Measurements from ENCODE around the gene INTS1. TPM values are rescaled to one million over a fixed set of nuclear protein-coding genes. Genes with fewer than 3 reads are reported as not detected.

Gene INTS1
- polyA plus RNA-seq, 3 donors = 5.5 to 64.3 (median 7.3) TPM

- no peak for DNase-seq
- Mint-ChIP-seq H3K4me1 (no peaks in the 10 kb centered on the region), H3K9me3 (no peaks in the 10 kb centered on the region)
These were observed 54.7 kb downstream of the INTS1 start for GRCh38 chr7:1449501-1449900.

GRCh38 chr7:1448958-1449357, 55.2 kb downstream of the INTS1 start:
- H3K9me3 Mint-ChIP-seq = no peaks in the 10 kb centered on the region
- Histone ChIP-seq H3K4me1 (ENCODE audit: control insufficient read depth in 1 of 2, insufficient read depth in 2 of 2, low read length in 2 of 2) (no peaks in the 10 kb centered on the region), H3K27ac (ENCODE audit: low read depth in 1 of 2, low read length in 2 of 2) (no peak overlapping the region), H3K79me2 (ENCODE audit: insufficient read depth, low read length) (no peaks in the 10 kb centered on the region), H2AFZ (ENCODE audit: insufficient read depth, low read depth, low read length, poor library complexity, severe bottlenecking) (no peak overlapping the region), H3K4me2 (replicated peaks; ENCODE audit: extremely low read depth, low read length, poor library complexity, severe bottlenecking) (no peak overlapping the region), H3K27me3 (ENCODE audit: control insufficient read depth in 2 of 2, insufficient read depth in 2 of 2, low read length in 2 of 2) (no peaks in the 10 kb centered on the region), H3K4me3 (replicated peaks in 1 of 3; ENCODE audit: low read depth in 2 of 3, low read length in 3 of 3) (no peak overlapping the region), H3K36me3 (replicated peaks in 1 of 2; ENCODE audit: control insufficient read depth in 1 of 2, insufficient read depth in 2 of 2, low read length in 2 of 2) (no peaks in the 10 kb centered on the region), H3K9me3 (replicated peaks in 1 of 2; ENCODE audit: control insufficient read depth in 1 of 2, insufficient read depth in 1 of 2, low read length in 2 of 2) (no peaks in the 10 kb centered on the region), H3K9ac (ENCODE audit: insufficient read depth, low read length, poor library complexity, severe bottlenecking) (no peak overlapping the region), H4K20me1 (ENCODE audit: insufficient read depth, low read length) (no peaks in the 10 kb centered on the region)
- no peaks in the 10 kb centered on the region for H3K27me3 Mint-ChIP-seq (ENCODE audit: low read depth in 3 of 3)
- H3K27ac Mint-ChIP-seq = no peak overlapping the region
- H3K4me1 Mint-ChIP-seq = no peaks in the 10 kb centered on the region
- DNase-seq = no peak
- intact Hi-C loops (cut with micrococcal nuclease) = no loop called here
- WGBS (ENCODE audit: insufficient coverage) = 98% methylated on average over 8 of the region's 14 CpGs
- no peak for TF ChIP-seq CTCF (IDR thresholded peaks at IDR 0.05)
- no peaks in the 10 kb centered on the region for H3K36me3 Mint-ChIP-seq
- H3K4me3 Mint-ChIP-seq = no peak overlapping the region

More at GRCh38 chr7:1449501-1449900, 54.7 kb downstream of the INTS1 start:
- no peak for TF ChIP-seq CTCF (IDR thresholded peaks at IDR 0.05)
- Histone ChIP-seq H3K4me1 (ENCODE audit: control insufficient read depth in 1 of 2, insufficient read depth in 2 of 2, low read length in 2 of 2) (no peaks in the 10 kb centered on the region), H3K4me3 (replicated peaks in 1 of 3; ENCODE audit: low read depth in 2 of 3, low read length in 3 of 3) (no peak overlapping the region), H2AFZ (ENCODE audit: insufficient read depth, low read depth, low read length, poor library complexity, severe bottlenecking) (no peak overlapping the region), H3K79me2 (ENCODE audit: insufficient read depth, low read length) (no peaks in the 10 kb centered on the region), H4K20me1 (ENCODE audit: insufficient read depth, low read length) (no peaks in the 10 kb centered on the region), H3K27me3 (ENCODE audit: control insufficient read depth in 2 of 2, insufficient read depth in 2 of 2, low read length in 2 of 2) (no peaks in the 10 kb centered on the region), H3K9ac (ENCODE audit: insufficient read depth, low read length, poor library complexity, severe bottlenecking) (no peak overlapping the region), H3K9me3 (replicated peaks in 1 of 2; ENCODE audit: control insufficient read depth in 1 of 2, insufficient read depth in 1 of 2, low read length in 2 of 2) (no peaks in the 10 kb centered on the region), H3K27ac (ENCODE audit: low read depth in 1 of 2, low read length in 2 of 2) (no peak overlapping the region), H3K36me3 (replicated peaks in 1 of 2; ENCODE audit: control insufficient read depth in 1 of 2, insufficient read depth in 2 of 2, low read length in 2 of 2) (no peaks in the 10 kb centered on the region), H3K4me2 (replicated peaks; ENCODE audit: extremely low read depth, low read length, poor library complexity, severe bottlenecking) (no peak overlapping the region)
- H3K27ac Mint-ChIP-seq = no peak overlapping the region
- H3K27me3 Mint-ChIP-seq (ENCODE audit: low read depth in 3 of 3) = no peaks in the 10 kb centered on the region
- WGBS (ENCODE audit: insufficient coverage) = 87% methylated on average over 13 of the region's 13 CpGs
- no peak overlapping the region for H3K4me3 Mint-ChIP-seq
- intact Hi-C loops (cut with micrococcal nuclease) = no loop called here
- H3K36me3 Mint-ChIP-seq = no peaks in the 10 kb centered on the region
